Neural progenitor cell (in vitro differentiated cells): ENCODE results near the gene KANK4. TPM values are rescaled to one million over a fixed set of nuclear protein-coding genes. Genes with fewer than 3 reads are reported as not detected.

Source experiments
- DNase-seq: peaks from one replicate; pipeline ENCODE4 v3.0.0-alpha.2; 2016; ENCODE audit warnings: low spot score
- H2AFZ ChIP-seq: fragments of 200-600 bp; sonication (generic); replicated peaks from 2 replicates; pipeline ENCODE4 v1.6.1; 2016; ENCODE audit warnings: antibody characterized with exemption
- H3F3A ChIP-seq: fragments of 200-600 bp; sonication (generic); 2 replicates; pipeline ENCODE4 v1.6.1; 2016; ENCODE audit warnings: antibody characterized with exemption, low read depth
- H3K27ac ChIP-seq: fragments of 200-600 bp; sonication (generic); 2 replicates; pipeline ENCODE4 v1.5.1; 2016; ENCODE audit warnings: mild to moderate bottlenecking
- H3K27me3 ChIP-seq: fragments of 200-600 bp; sonication (generic); 2 replicates; pipeline ENCODE4 v1.6.1; 2016; ENCODE audit warnings: mild to moderate bottlenecking, moderate library complexity
- H3K36me3 ChIP-seq: fragments of 200-600 bp; sonication (generic); 2 replicates; pipeline ENCODE4 v1.5.1; 2016
- H3K4me1 ChIP-seq: fragments of 200-600 bp; sonication (generic); 2 replicates; pipeline ENCODE4 v1.6.1; 2016; ENCODE audit warnings: mixed run types
- H3K4me2 ChIP-seq: fragments of 200-600 bp; sonication (generic); 2 replicates; pipeline ENCODE4 v1.6.1; 2016
- H3K4me3 ChIP-seq: fragments of 200-600 bp; sonication (generic); 2 replicates; pipeline ENCODE4 v1.5.1; 2016
- H3K79me2 ChIP-seq: fragments of 200-600 bp; sonication (generic); 2 replicates; pipeline ENCODE4 v1.6.1; 2016; ENCODE audit warnings: low read depth
- H3K9ac ChIP-seq: fragments of 200-600 bp; sonication (generic); 2 replicates; pipeline ENCODE4 v1.6.1; 2016
- H3K9me3 ChIP-seq: fragments of 200-600 bp; sonication (generic); 2 replicates; pipeline ENCODE4 v1.5.1; 2016; ENCODE audit warnings: low read depth
- H4K20me1 ChIP-seq: fragments of 200-600 bp; sonication (generic); 2 replicates; pipeline ENCODE4 v1.6.1; 2016; ENCODE audit warnings: low read depth
- H3K27ac Mint-ChIP-seq: 3 replicates; pipeline ENCODE4 v1.8.0; 2021; ENCODE audit warnings: mixed read lengths
- H3K27me3 Mint-ChIP-seq: 2 replicates; pipeline ENCODE4 v1.8.0; 2022; ENCODE audit warnings: low read depth, mild to moderate bottlenecking, inconsistent platforms, moderate library complexity, mixed read lengths; ENCODE audit not compliant: insufficient read depth
- H3K36me3 Mint-ChIP-seq: 3 replicates; pipeline ENCODE4 v1.8.0; 2021; ENCODE audit warnings: mixed read lengths
- H3K4me1 Mint-ChIP-seq: 3 replicates; pipeline ENCODE4 v1.8.0; 2021; ENCODE audit warnings: mixed read lengths
- H3K4me3 Mint-ChIP-seq: 3 replicates; pipeline ENCODE4 v1.8.0; 2021; ENCODE audit warnings: mild to moderate bottlenecking, moderate library complexity, mixed read lengths
- H3K9me3 Mint-ChIP-seq: 3 replicates; pipeline ENCODE4 v1.8.0; 2020; ENCODE audit warnings: mixed read lengths
- CTCF ChIP-seq: fragments of 200-600 bp; sonication (generic); IDR thresholded peaks from 2 replicates; pipeline ENCODE4 v1.5.1; 2017; ENCODE audit warnings: antibody characterized with exemption, mild to moderate bottlenecking
- EZH2 ChIP-seq: fragments of 200-600 bp; sonication (generic); IDR thresholded peaks from 2 replicates; pipeline ENCODE4 v1.6.1; 2017; ENCODE audit warnings: antibody characterized with exemption, mild to moderate bottlenecking, moderate library complexity
- EZH2phosphoT487 ChIP-seq: fragments of 200-600 bp; sonication (generic); IDR thresholded peaks from 2 replicates; pipeline ENCODE4 v1.6.1; 2017; ENCODE audit warnings: antibody characterized with exemption
- total RNA-seq: library from RNA; depleted of rRNA; stranded (reverse); fragments of >200 nt; gene quantifications from 2 replicates; pipeline ENCODE4 v1.2.3, GENCODE V29; 2015; ENCODE audit warnings: low replicate concordance

Gene KANK4
- total RNA-seq, 1 donor from 2014 or later = not detected

GRCh38 chr1:62364721-62365120 lies 45.5 kb upstream of the KANK4 start:
- no peaks in the 10 kb centered on the region for H3K79me2 ChIP-seq
- H3K9me3 Mint-ChIP-seq = peaks cover 12% of the 10 kb centered on the region
- H3K4me1 Mint-ChIP-seq = no peaks in the 10 kb centered on the region
- H2AFZ ChIP-seq = no peak overlapping the region
- no peak overlapping the region for H3K27ac Mint-ChIP-seq
- no peak overlapping the region for H3K4me2 ChIP-seq
- H3K27me3 ChIP-seq = no peaks in the 10 kb centered on the region
- H3K36me3 ChIP-seq = no peaks in the 10 kb centered on the region
- no peaks in the 10 kb centered on the region for H3K36me3 Mint-ChIP-seq
- peaks cover 8% of the 10 kb centered on the region for H3K4me1 ChIP-seq
- no peak overlapping the region for H3K4me3 ChIP-seq
- no peak overlapping the region for H3K4me3 Mint-ChIP-seq
- no peaks in the 10 kb centered on the region for H3F3A ChIP-seq
- peaks cover 8% of the 10 kb centered on the region for H3K27me3 Mint-ChIP-seq
- no peak overlapping the region for H3K9ac ChIP-seq
- TF ChIP-seq EZH2phosphoT487 = no peak
- no peak for TF ChIP-seq CTCF
- no peak for TF ChIP-seq EZH2
- DNase-seq = no peak
- no peaks in the 10 kb centered on the region for H3K9me3 ChIP-seq
- H3K27ac ChIP-seq = no peak overlapping the region
- no peaks in the 10 kb centered on the region for H4K20me1 ChIP-seq

GRCh38 chr1:62362926-62363325 lies 43.7 kb upstream of the KANK4 start:
- H3K36me3 Mint-ChIP-seq = no peaks in the 10 kb centered on the region
- Histone ChIP-seq H3K36me3 (no peaks in the 10 kb centered on the region), H3K27ac (no peak overlapping the region), H3K79me2 (no peaks in the 10 kb centered on the region), H3K9ac (no peak overlapping the region), H2AFZ (no peak overlapping the region), H4K20me1 (no peaks in the 10 kb centered on the region), H3F3A (no peaks in the 10 kb centered on the region), H3K9me3 (no peaks in the 10 kb centered on the region), H3K4me1 (peaks cover under 1% of the 10 kb centered on the region), H3K4me2 (no peak overlapping the region), H3K27me3 (no peaks in the 10 kb centered on the region), H3K4me3 (no peak overlapping the region)
- H3K27me3 Mint-ChIP-seq = no peaks in the 10 kb centered on the region
- no peak overlapping the region for H3K27ac Mint-ChIP-seq
- DNase-seq = no peak
- no peak overlapping the region for H3K4me3 Mint-ChIP-seq
- peaks cover 6% of the 10 kb centered on the region for H3K9me3 Mint-ChIP-seq
- TF ChIP-seq CTCF (no peak), EZH2phosphoT487 (no peak), EZH2 (no peak)
- H3K4me1 Mint-ChIP-seq = peaks cover 4% of the 10 kb centered on the region

GRCh38 chr1:62362061-62362917 lies 43.1 kb upstream of the KANK4 start:
- Histone ChIP-seq H3K4me1 (no peaks in the 10 kb centered on the region), H4K20me1 (no peaks in the 10 kb centered on the region), H3K27me3 (no peaks in the 10 kb centered on the region), H3K4me2 (no peak overlapping the region), H3K4me3 (no peak overlapping the region), H3K27ac (no peak overlapping the region), H3K9ac (no peak overlapping the region), H3K9me3 (no peaks in the 10 kb centered on the region), H2AFZ (no peak overlapping the region), H3F3A (no peaks in the 10 kb centered on the region), H3K79me2 (no peaks in the 10 kb centered on the region), H3K36me3 (no peaks in the 10 kb centered on the region)
- no peak overlapping the region for H3K4me3 Mint-ChIP-seq
- H3K27me3 Mint-ChIP-seq = no peaks in the 10 kb centered on the region
- TF ChIP-seq EZH2phosphoT487 (no peak), CTCF (no peak), EZH2 (no peak)
- peaks cover 6% of the 10 kb centered on the region for H3K9me3 Mint-ChIP-seq
- H3K4me1 Mint-ChIP-seq = peaks cover 4% of the 10 kb centered on the region
- no peaks in the 10 kb centered on the region for H3K36me3 Mint-ChIP-seq
- H3K27ac Mint-ChIP-seq = no peak overlapping the region
- no peak for DNase-seq
